Upper lobe of right lung (tissue), 1 donor: Measurements from ENCODE around the gene NELL2. TPM values are rescaled to one million over a fixed set of nuclear protein-coding genes. Genes with fewer than 3 reads are reported as not detected.

Experiments
- ATAC-seq: fragments of 200-7000 bp; cut with Tn5 transposase; one replicate; pipeline ENCODE4 v1.9.1; 2020; ENCODE audit warnings: mild to moderate bottlenecking, moderate library complexity
- DNase-seq: peaks from one replicate; pipeline ENCODE4 v3.0.0-alpha.2; 2020
- H3K27ac ChIP-seq: fragments of 200-600 bp; one replicate; pipeline ENCODE4 v1.8.0; 2022
- H3K27me3 ChIP-seq: fragments of 200-600 bp; one replicate; pipeline ENCODE4 v1.8.0; 2022; ENCODE audit warnings: mild to moderate bottlenecking
- H3K36me3 ChIP-seq: fragments of 200-600 bp; one replicate; pipeline ENCODE4 v1.8.0; 2022
- H3K4me1 ChIP-seq: fragments of 200-600 bp; one replicate; pipeline ENCODE4 v1.8.0; 2022
- H3K4me3 ChIP-seq: fragments of 200-600 bp; one replicate; pipeline ENCODE4 v1.8.0; 2022; ENCODE audit warnings: mild to moderate bottlenecking
- H3K9me3 ChIP-seq: fragments of 200-600 bp; one replicate; pipeline ENCODE4 v1.8.0; 2022
- CTCF ChIP-seq: fragments of 200-600 bp; IDR thresholded peaks from one replicate; pipeline ENCODE4 v1.8.0; 2022; ENCODE audit warnings: antibody characterized with exemption
- intact Hi-C: fragments of 100-400 bp; cut with DNase I; formaldehyde crosslinking; loops from one replicate; pipeline ENCODE4 v1.11.0; 2022
- total RNA-seq: library from RNA; stranded (reverse); fragmentation: NEBNext Ultra II Directional; extraction: Animal tissue kit (Norgen Biotek cat#: 25700); gene quantifications from one replicate; pipeline ENCODE4 v1.2.1, GENCODE V29; 2021
- donor health status: DM: no; HTN: yes; CAD: no; lungs with severe emphysema.

The NELL2 gene
- total RNA-seq, 1 donor from 2014 or later, result 1.6 TPM

- H3K4me3 ChIP-seq, result no peak overlapping the region
- H3K36me3 ChIP-seq, result no peaks in the 10 kb centered on the region
- no peak overlapping the region for H3K27ac ChIP-seq
- intact Hi-C loops, result no loop called here
- DNase-seq, result no peak
- H3K4me1 ChIP-seq, result no peaks in the 10 kb centered on the region
- H3K9me3 ChIP-seq, result peaks cover 6% of the 10 kb centered on the region
- H3K27me3 ChIP-seq, result no peaks in the 10 kb centered on the region
- ATAC-seq, result no peak
- no peak for TF ChIP-seq CTCF
Observed at GRCh38 chr12:44859998-44860689, 16.0 kb downstream of the NELL2 start.

GRCh38 chr12:44858226-44858855, 17.8 kb downstream of the NELL2 start:
- TF ChIP-seq CTCF, result no peak
- Histone ChIP-seq H3K27me3 (no peaks in the 10 kb centered on the region), H3K27ac (no peak overlapping the region), H3K36me3 (no peaks in the 10 kb centered on the region), H3K9me3 (peaks cover 3% of the 10 kb centered on the region), H3K4me3 (no peak overlapping the region), H3K4me1 (no peaks in the 10 kb centered on the region)
- intact Hi-C loops, result no loop called here
- ATAC-seq (no peak), DNase-seq (no peak)

DNA sequence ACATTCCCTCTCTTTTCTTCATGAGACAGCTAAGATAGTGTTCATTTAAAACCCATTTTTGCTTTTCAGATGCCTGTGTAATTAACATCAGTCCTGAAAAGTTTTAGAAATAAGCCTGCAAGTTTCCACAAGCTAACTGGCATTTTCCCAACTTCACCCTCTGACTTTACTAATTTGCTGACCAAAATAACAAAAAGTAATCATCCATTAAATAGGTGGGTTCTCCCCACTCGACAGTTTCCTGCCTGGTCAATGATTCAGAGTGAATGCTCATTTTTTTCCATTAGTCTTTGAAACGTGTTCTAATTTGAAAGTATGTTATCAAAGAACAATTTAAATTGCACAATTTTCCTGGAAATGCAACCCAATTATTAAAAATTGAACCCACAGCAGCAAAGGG, 23.6 kb downstream of the NELL2 start:
- intact Hi-C loops, result no loop called here
- TF ChIP-seq CTCF, result no peak
- no peak for ATAC-seq

DNA sequence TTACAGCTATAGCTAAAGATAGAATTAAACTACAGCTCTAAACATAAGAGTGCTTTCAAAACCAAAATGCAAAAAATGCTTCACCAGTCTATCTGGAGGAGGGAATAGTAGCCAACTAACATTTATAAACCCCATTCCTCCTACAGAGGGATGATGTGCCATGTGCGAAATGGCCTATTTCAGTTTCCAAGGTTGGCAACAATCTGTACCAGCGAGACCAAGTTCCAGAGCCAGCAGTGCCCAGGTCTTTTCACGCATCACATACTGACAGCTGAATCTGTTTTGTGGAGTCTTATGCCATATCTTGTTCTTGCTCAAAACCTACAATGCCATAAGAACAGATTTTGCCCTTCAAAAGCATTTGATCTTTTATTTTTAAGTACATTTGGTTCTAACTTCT, 24.5 kb downstream of the NELL2 start:
- intact Hi-C loops, result no loop called here
- DNase-seq (no peak), ATAC-seq (no peak)
- Histone ChIP-seq H3K9me3 (no peaks in the 10 kb centered on the region), H3K27ac (no peak overlapping the region), H3K36me3 (no peaks in the 10 kb centered on the region), H3K4me1 (no peaks in the 10 kb centered on the region), H3K4me3 (no peak overlapping the region), H3K27me3 (no peaks in the 10 kb centered on the region)
- no peak for TF ChIP-seq CTCF

More for the DNA sequence above, 23.6 kb downstream of the NELL2 start:
- Histone ChIP-seq H3K4me1 (no peaks in the 10 kb centered on the region), H3K27ac (no peak overlapping the region), H3K36me3 (no peaks in the 10 kb centered on the region), H3K27me3 (no peaks in the 10 kb centered on the region), H3K9me3 (no peaks in the 10 kb centered on the region), H3K4me3 (no peak overlapping the region)
- DNase-seq, result no peak

DNA sequence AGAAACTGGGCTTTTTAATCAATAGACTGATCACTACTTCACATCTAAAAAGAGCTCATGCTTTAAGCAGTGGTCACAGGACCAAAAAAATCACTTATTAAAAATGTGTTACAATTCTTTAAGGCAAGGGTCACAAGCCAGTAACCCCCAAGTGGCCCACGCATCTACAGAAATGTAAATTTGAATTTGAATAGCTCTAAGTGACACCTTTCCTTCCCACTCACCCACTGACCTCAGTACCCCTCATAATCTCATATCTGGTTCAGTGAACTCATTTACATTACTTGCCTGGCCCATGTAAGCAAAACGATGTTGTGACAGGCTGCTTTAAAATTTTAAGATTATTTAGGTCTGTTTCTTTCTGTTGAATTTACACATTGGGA, 27.4 kb downstream of the NELL2 start:
- Histone ChIP-seq H3K4me3 (no peak overlapping the region), H3K27ac (no peak overlapping the region), H3K9me3 (no peaks in the 10 kb centered on the region), H3K36me3 (no peaks in the 10 kb centered on the region), H3K27me3 (no peaks in the 10 kb centered on the region), H3K4me1 (no peaks in the 10 kb centered on the region)
- DNase-seq, result no peak
- no peak for TF ChIP-seq CTCF
- intact Hi-C loops, result no loop called here
- no peak for ATAC-seq
